Uterus (tissue), 2 donors: ENCODE measurements around the gene MTIF3.

Source experiments
- CTCF ChIP-seq, 4 experiments: fragments of 200-600 bp in 2 of 4; fragments of 450-650 bp in 2 of 4; sonication (generic) in 2 of 4; IDR thresholded peaks; one replicate each; pipeline ENCODE4 v1.5.1; 2016 to 2019; ENCODE audit warnings: antibody characterized with exemption in 4 of 4, mild to moderate bottlenecking in 2 of 4, moderate library complexity in 1 of 4
- POLR2A ChIP-seq, 2 donors: fragments of 450-650 bp; IDR thresholded peaks; one replicate each; pipeline ENCODE4 v1.6.1; 2016; ENCODE audit warnings: antibody characterized with exemption in 2 of 2, mild to moderate bottlenecking in 1 of 2, moderate library complexity in 1 of 2

GRCh38 chr13:27466513-27466912 lies 16.1 kb upstream of the MTIF3 start:
- TF ChIP-seq CTCF (IDR thresholded peaks at IDR 0.05) (no peak), POLR2A (IDR thresholded peaks at IDR 0.05) (no peak)
